HL-60 (cell line): ENCODE data around the gene FBXO48.

Experiments
- DNase-seq, 2 experiments: peaks; one replicate each; pipeline ENCODE4 v3.0.0-alpha.2; 2010 to 2020; ENCODE audit warnings: low read depth in 1 of 2, low spot score in 1 of 2
- H3K27ac ChIP-seq: fragments of 250-450 bp; sonication (Bioruptor Pico); replicated peaks from 2 replicates; pipeline ENCODE4 v1.5.1; 2020; ENCODE audit warnings: mild to moderate bottlenecking, moderate library complexity
- H3K27me3 ChIP-seq: fragments of 250-450 bp; sonication (Bioruptor Pico); 2 replicates; pipeline ENCODE4 v1.5.1; 2021; ENCODE audit warnings: mild to moderate bottlenecking, moderate library complexity; ENCODE audit not compliant: insufficient read depth, poor library complexity, severe bottlenecking
- H3K4me3 ChIP-seq: replicated peaks from 2 replicates; pipeline ENCODE4 v1.5.1; 2011; ENCODE audit warnings: mild to moderate bottlenecking, control low read depth, low read length; ENCODE audit not compliant: insufficient read depth
- CTCF ChIP-seq: IDR thresholded peaks from one replicate; pipeline ENCODE4 v1.5.1; 2011; ENCODE audit warnings: low read length, control low read depth, inconsistent platforms; ENCODE audit not compliant: insufficient read depth
- GABPA ChIP-seq: IDR thresholded peaks from 2 replicates; pipeline ENCODE4 v1.6.1; 2012; ENCODE audit warnings: low read depth
- POLR2AphosphoS5 ChIP-seq: IDR thresholded peaks from 2 replicates; pipeline ENCODE4 v1.6.1; 2012; ENCODE audit warnings: low read depth
- REST ChIP-seq: IDR thresholded peaks from 2 replicates; pipeline ENCODE4 v1.6.1; 2012; ENCODE audit warnings: low read depth; ENCODE audit not compliant: insufficient replicate concordance
- SPI1 ChIP-seq: IDR thresholded peaks from 2 replicates; pipeline ENCODE4 v1.6.1; 2012; ENCODE audit warnings: low read depth, mild to moderate bottlenecking, borderline replicate concordance

Gene FBXO48

GRCh38 chr2:68475576-68475975, 8.5 kb upstream of the FBXO48 start:
- no peaks in the 10 kb centered on the region for H3K27me3 ChIP-seq
- DNase-seq, result no peak
- H3K27ac ChIP-seq, result no peak overlapping the region
- TF ChIP-seq POLR2AphosphoS5, result no peak
- no peak for TF ChIP-seq CTCF
- TF ChIP-seq GABPA, result no peak
- TF ChIP-seq REST, result no peak
- TF ChIP-seq SPI1, result no peak
- no peak overlapping the region for H3K4me3 ChIP-seq

- TF ChIP-seq POLR2AphosphoS5 (no peak), GABPA (no peak), CTCF (no peak), REST (no peak), SPI1 (no peak)
- DNase-seq, result no peak
- Histone ChIP-seq H3K27ac (no peak overlapping the region), H3K4me3 (no peak overlapping the region), H3K27me3 (no peaks in the 10 kb centered on the region)
Observed at GRCh38 chr2:68475110-68475509, 8.0 kb upstream of the FBXO48 start.

- Histone ChIP-seq H3K27ac (no peak overlapping the region), H3K27me3 (no peaks in the 10 kb centered on the region), H3K4me3 (no peak overlapping the region)
- no peak for DNase-seq
- TF ChIP-seq CTCF, result no peak
Observed at GRCh38 chr2:68472796-68473414, 5.8 kb upstream of the FBXO48 start.

GRCh38 chr2:68471385-68471784, 4.3 kb upstream of the FBXO48 start:
- H3K27me3 ChIP-seq, result no peaks in the 10 kb centered on the region
- H3K27ac ChIP-seq, result no peak overlapping the region
- no peak overlapping the region for H3K4me3 ChIP-seq
- no peak for DNase-seq
- TF ChIP-seq CTCF (no peak), POLR2AphosphoS5 (no peak), REST (no peak)
